ENCODE data around the gene PIGX. TPM values are rescaled to one million over a fixed set of nuclear protein-coding genes. Genes with fewer than 3 reads are reported as not detected.
A peak's percentile ranks its signal among the peaks of the same experiment; 100 is the strongest.

The PIGX gene
- total RNA-seq, 4 donors from 2014 or later = 10.2 to 61.5 (median 34.1) TPM

DNA sequence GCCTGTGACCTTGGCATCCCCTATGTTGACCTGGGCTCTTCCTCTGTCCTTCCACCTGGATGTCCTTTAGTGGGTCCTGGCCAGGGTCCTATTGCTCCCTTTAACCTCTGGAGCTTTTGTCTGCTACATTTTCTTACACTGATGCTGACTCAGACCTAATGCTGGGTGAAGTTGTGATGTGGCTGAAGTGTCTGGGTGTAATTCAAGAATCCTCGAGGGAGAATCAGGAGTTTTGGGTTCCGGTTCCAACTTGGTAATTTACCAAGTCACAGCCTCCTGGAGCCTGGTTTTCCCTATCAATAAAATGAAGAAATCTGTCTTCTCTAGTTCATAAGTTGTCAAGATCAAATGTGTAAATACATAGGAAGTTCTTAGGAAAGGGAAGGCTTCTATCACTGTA is 25.7 kb upstream of the PIGX start:
- TF ChIP-seq POLR2A (IDR thresholded peaks at IDR 0.05) = no peak
- TF ChIP-seq, protein P1, sequence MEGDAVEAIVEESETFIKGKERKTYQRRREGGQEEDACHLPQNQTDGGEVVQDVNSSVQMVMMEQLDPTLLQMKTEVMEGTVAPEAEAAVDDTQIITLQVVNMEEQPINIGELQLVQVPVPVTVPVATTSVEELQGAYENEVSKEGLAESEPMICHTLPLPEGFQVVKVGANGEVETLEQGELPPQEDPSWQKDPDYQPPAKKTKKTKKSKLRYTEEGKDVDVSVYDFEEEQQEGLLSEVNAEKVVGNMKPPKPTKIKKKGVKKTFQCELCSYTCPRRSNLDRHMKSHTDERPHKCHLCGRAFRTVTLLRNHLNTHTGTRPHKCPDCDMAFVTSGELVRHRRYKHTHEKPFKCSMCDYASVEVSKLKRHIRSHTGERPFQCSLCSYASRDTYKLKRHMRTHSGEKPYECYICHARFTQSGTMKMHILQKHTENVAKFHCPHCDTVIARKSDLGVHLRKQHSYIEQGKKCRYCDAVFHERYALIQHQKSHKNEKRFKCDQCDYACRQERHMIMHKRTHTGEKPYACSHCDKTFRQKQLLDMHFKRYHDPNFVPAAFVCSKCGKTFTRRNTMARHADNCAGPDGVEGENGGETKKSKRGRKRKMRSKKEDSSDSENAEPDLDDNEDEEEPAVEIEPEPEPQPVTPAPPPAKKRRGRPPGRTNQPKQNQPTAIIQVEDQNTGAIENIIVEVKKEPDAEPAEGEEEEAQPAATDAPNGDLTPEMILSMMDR (IDR thresholded peaks at IDR 0.05) = no peak
- Histone ChIP-seq H3K4me1 (peaks cover 0 to 4% of the 10 kb centered on the region in 2 donors), H3K9me3 (no peaks in the 10 kb centered on the region), H3K36me3 (no peaks in the 10 kb centered on the region), H3K27me3 (no peaks in the 10 kb centered on the region), H3K27ac (no peak overlapping the region), H3K4me3 (no peak overlapping the region)
- intact Hi-C loops (cut with DNase I; ENCODE audit: low total_unique reads) = no loop called here
- DNase-seq = no peak

DNA sequence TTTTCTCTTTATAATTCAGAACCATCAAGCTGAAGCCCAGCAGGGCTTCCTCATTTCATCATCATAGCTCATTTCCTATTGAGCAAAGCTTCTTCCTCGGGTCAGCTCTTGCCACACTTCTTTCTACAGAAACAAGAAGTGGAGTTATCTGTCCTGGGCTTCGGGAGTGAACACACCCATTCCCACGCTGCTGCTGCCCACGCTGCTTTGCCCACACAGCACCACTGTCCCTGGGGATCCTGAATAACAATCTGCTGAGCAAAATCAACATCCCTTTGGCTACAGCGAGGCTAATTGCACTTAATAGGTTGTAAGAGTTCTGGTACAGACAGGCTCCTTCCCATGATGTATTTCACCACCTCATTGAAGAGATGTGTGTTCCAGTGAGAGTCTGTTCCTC is 23.8 kb upstream of the PIGX start:
- TF ChIP-seq POLR2A (IDR thresholded peaks at IDR 0.05) = no peak
- TF ChIP-seq, protein P1 (IDR thresholded peaks at IDR 0.05) = no peak
- Histone ChIP-seq H3K36me3 (no peaks in the 10 kb centered on the region), H3K4me3 (no peak overlapping the region), H3K4me1 (peaks cover 0 to 4% of the 10 kb centered on the region in 2 donors), H3K27ac (peak overlapping the region in 1 of 2 donors; percentile 52), H3K9me3 (no peaks in the 10 kb centered on the region), H3K27me3 (no peaks in the 10 kb centered on the region)
- intact Hi-C loops (cut with DNase I; ENCODE audit: low total_unique reads) = no loop called here
- DNase-seq = peak in 1 of 2 donors; percentile 36

DNA sequence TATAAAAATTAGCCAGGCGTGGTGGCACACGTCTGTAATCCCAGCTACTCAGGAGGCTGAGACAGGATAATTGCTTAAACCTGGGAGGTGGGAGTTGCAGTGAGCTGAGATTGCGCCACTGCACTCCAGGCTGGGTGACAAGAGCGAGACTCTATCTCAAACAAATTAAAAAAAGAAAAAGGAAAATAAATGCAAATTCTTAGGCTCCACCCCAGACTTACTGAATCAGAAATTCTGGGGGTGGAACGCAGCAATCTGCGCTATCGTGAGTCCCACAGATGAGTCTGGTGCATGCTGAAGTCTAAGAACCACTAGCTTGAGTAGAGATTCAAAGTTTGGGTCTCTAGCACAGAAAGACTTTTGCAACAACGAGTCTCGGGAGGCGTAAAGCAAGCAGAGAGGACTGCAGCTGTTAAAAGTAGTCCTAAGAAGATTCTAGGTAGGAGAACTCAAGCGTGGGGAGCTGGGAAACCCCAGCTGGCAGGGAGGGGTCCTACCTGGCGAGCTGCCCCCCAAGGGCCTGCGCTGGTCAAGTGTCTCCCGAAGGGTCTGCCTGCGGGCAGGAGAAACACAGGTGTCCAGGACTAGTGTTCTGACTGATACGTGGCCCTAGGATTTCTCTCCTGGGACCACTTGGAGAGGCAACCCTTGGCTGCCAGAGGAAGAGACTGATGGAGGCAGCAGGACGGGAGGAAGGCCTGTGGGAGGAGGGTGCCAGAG is 22.1 kb upstream of the PIGX start:
- Histone ChIP-seq H3K4me3 (no peak overlapping the region), H3K36me3 (no peaks in the 10 kb centered on the region), H3K4me1 (no peaks in the 10 kb centered on the region), H3K9me3 (no peaks in the 10 kb centered on the region), H3K27me3 (no peaks in the 10 kb centered on the region), H3K27ac (no peak overlapping the region)
- DNase-seq = no peak
- TF ChIP-seq, protein P1 (IDR thresholded peaks at IDR 0.05) = no peak
- TF ChIP-seq POLR2A (IDR thresholded peaks at IDR 0.05) = no peak
- intact Hi-C loops (cut with DNase I; ENCODE audit: low total_unique reads) = no loop called here

DNA sequence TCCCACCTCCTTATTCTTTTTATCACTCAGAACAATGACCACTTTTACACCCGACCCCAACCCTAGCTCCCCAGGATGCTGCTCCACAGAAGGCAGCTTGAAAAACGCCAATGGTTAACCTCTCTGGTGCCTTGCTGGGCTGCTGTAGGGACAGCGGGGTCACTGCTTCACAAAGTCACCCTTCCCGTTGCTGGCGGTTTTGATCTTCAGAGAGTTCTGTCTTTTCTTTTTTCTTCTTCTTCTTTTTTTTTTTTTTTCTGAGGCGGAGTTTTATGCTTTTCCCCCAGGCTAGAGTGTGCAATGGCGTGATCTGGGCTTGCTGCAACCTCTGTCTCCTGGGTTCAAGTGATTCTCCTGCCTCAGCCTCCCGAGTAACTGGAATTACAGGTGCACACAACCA is 20.8 kb upstream of the PIGX start:
- Histone ChIP-seq H3K36me3 (no peaks in the 10 kb centered on the region), H3K27me3 (no peaks in the 10 kb centered on the region), H3K4me3 (no peak overlapping the region), H3K9me3 (no peaks in the 10 kb centered on the region), H3K4me1 (no peaks in the 10 kb centered on the region), H3K27ac (no peak overlapping the region)
- intact Hi-C loops (cut with DNase I; ENCODE audit: low total_unique reads) = no loop called here
- no peak for DNase-seq
- TF ChIP-seq, protein P1 (IDR thresholded peaks at IDR 0.05) = no peak
- TF ChIP-seq POLR2A (IDR thresholded peaks at IDR 0.05) = no peak

DNA sequence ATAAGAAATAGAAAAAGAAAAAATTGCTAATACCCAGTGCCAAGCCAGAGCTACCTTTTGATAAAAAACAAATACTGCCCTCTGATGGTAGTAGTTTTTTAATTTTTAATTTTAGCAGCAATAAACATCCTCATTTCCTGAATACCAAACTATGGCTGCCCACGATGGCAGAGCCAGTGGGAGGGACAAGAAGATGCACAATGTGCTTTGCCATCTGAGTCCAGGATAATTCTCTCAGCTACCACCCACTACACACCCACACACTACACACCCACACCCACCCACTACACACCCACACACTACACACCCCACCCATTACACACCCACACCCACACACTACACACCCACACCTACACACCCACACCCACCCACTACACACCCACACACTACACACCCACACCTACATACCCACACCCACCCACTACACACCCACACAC is 18.0 kb upstream of the PIGX start:
- H3K4me1 ChIP-seq = no peaks in the 10 kb centered on the region
- no peak for TF ChIP-seq POLR2A (IDR thresholded peaks at IDR 0.05)
- TF ChIP-seq, protein P1 (IDR thresholded peaks at IDR 0.05) = no peak
- H3K36me3 ChIP-seq = no peaks in the 10 kb centered on the region
- no peaks in the 10 kb centered on the region for H3K9me3 ChIP-seq
- intact Hi-C loops (cut with DNase I; ENCODE audit: low total_unique reads) = no loop called here
- no peaks in the 10 kb centered on the region for H3K27me3 ChIP-seq
- no peak overlapping the region for H3K27ac ChIP-seq
- no peak overlapping the region for H3K4me3 ChIP-seq
- DNase-seq = no peak

Measured in uterus (tissue), 4 donors.